Activated naive CD4-positive, alpha-beta T cell treated with anti-CD3 and anti-CD28 coated beads for 36 hours (primary cell): ENCODE measurements around the gene SCGN. TPM values are rescaled to one million over a fixed set of nuclear protein-coding genes. Genes with fewer than 3 reads are reported as not detected.

ENCODE experiments used
- CTCF ChIA-PET: fragments of 350-600 bp; sonication (Branson Sonifier 250); formaldehyde crosslinking; loops from one replicate; lab custom pipeline; 2021; ENCODE audit warnings: antibody characterized with exemption; lab: Charles Lee
- DNase-seq: peaks from one replicate; pipeline ENCODE4 v3.0.0-alpha.2; 2020
- H3K27ac Mint-ChIP-seq: one replicate; pipeline ENCODE4 v1.8.0; 2021; ENCODE audit warnings: mild to moderate bottlenecking, mixed read lengths
- H3K27me3 Mint-ChIP-seq: one replicate; pipeline ENCODE4 v1.8.0; 2021; ENCODE audit warnings: low read depth, mixed read lengths
- H3K36me3 Mint-ChIP-seq: one replicate; pipeline ENCODE4 v1.8.0; 2021; ENCODE audit warnings: low read depth, mixed read lengths
- H3K4me1 Mint-ChIP-seq: one replicate; pipeline ENCODE4 v1.8.0; 2021; ENCODE audit warnings: low read depth, mixed read lengths
- H3K4me3 Mint-ChIP-seq: one replicate; pipeline ENCODE4 v1.8.0; 2021; ENCODE audit warnings: mild to moderate bottlenecking, moderate library complexity, mixed read lengths
- H3K9me3 Mint-ChIP-seq: one replicate; pipeline ENCODE4 v1.8.0; 2021; ENCODE audit warnings: mixed read lengths
- intact Hi-C: fragments of 100-400 bp; cut with micrococcal nuclease; formaldehyde crosslinking; loops from one replicate; pipeline ENCODE4 v1.15.1; 2023
- total RNA-seq, 2 experiments: library from RNA; stranded (reverse); gene quantifications; one replicate each; pipeline ENCODE4 v1.2.3, GENCODE V29; 2021

The SCGN gene
- total RNA-seq, 2 experiments from 2014 or later = not detected

- Mint-ChIP-seq H3K4me1 (no peaks in the 10 kb centered on the region), H3K9me3 (no peaks in the 10 kb centered on the region), H3K27ac (no peak overlapping the region), H3K4me3 (no peak overlapping the region), H3K36me3 (no peaks in the 10 kb centered on the region), H3K27me3 (peaks cover 2% of the 10 kb centered on the region)
- DNase-seq = no peak
- intact Hi-C loops = no loop called here
- CTCF ChIA-PET = no interaction called here
Measured at GRCh38 chr6:25713824-25714223, 61.8 kb downstream of the SCGN start.

- Mint-ChIP-seq H3K36me3 (no peaks in the 10 kb centered on the region), H3K27ac (no peak overlapping the region), H3K4me3 (no peak overlapping the region), H3K9me3 (no peaks in the 10 kb centered on the region), H3K27me3 (peaks cover 2% of the 10 kb centered on the region), H3K4me1 (no peaks in the 10 kb centered on the region)
- DNase-seq = no peak
- CTCF ChIA-PET = interaction anchor here (1.4 kb wide), 1 partner anchor 12 kb away, joined by 3 read pairs; no protein-coding TSS in a partner anchor
- intact Hi-C loops = no loop called here
Measured at GRCh38 chr6:25714765-25715164, 62.8 kb downstream of the SCGN start.

GRCh38 chr6:25715794-25716193 lies 63.8 kb downstream of the SCGN start:
- intact Hi-C loops = no loop called here
- H3K4me3 Mint-ChIP-seq = no peak overlapping the region
- no peaks in the 10 kb centered on the region for H3K4me1 Mint-ChIP-seq
- peaks cover 2% of the 10 kb centered on the region for H3K27me3 Mint-ChIP-seq
- no peak overlapping the region for H3K27ac Mint-ChIP-seq
- CTCF ChIA-PET = interaction anchor here (0.6 to 1.4 kb wide), 3 partner anchors 11 to 461 kb away, joined by 3 read pairs; no protein-coding TSS in a partner anchor
- no peak for DNase-seq
- no peaks in the 10 kb centered on the region for H3K36me3 Mint-ChIP-seq
- no peaks in the 10 kb centered on the region for H3K9me3 Mint-ChIP-seq

GRCh38 chr6:25717866-25718740 lies 66.1 kb downstream of the SCGN start:
- H3K4me1 Mint-ChIP-seq = no peaks in the 10 kb centered on the region
- peaks cover 9% of the 10 kb centered on the region for H3K27me3 Mint-ChIP-seq
- CTCF ChIA-PET = interaction anchor here (0.6 to 2.9 kb wide), 15 partner anchors 13 to 495 kb away, joined by 3 to 10 read pairs (median 3); no protein-coding TSS in a partner anchor
- no peak overlapping the region for H3K27ac Mint-ChIP-seq
- H3K36me3 Mint-ChIP-seq = no peaks in the 10 kb centered on the region
- H3K9me3 Mint-ChIP-seq = no peaks in the 10 kb centered on the region
- intact Hi-C loops = loop anchor here (2.0 kb wide), 1 partner anchor 495 kb away; no protein-coding TSS in a partner anchor
- H3K4me3 Mint-ChIP-seq = no peak overlapping the region
- DNase-seq = no peak

- no peaks in the 10 kb centered on the region for H3K4me1 Mint-ChIP-seq
- H3K9me3 Mint-ChIP-seq = no peaks in the 10 kb centered on the region
- no peak for DNase-seq
- CTCF ChIA-PET = interaction anchor here (0.6 kb wide), 1 partner anchor 11 kb away, joined by 3 read pairs; no protein-coding TSS in a partner anchor
- intact Hi-C loops = no loop called here
- no peak overlapping the region for H3K27ac Mint-ChIP-seq
- H3K27me3 Mint-ChIP-seq = peaks cover 25% of the 10 kb centered on the region
- no peak overlapping the region for H3K4me3 Mint-ChIP-seq
- H3K36me3 Mint-ChIP-seq = no peaks in the 10 kb centered on the region
Measured at GRCh38 chr6:25726122-25726911, 74.3 kb downstream of the SCGN start.

- Mint-ChIP-seq H3K9me3 (no peaks in the 10 kb centered on the region), H3K36me3 (no peaks in the 10 kb centered on the region), H3K27ac (no peak overlapping the region), H3K27me3 (peaks cover 30% of the 10 kb centered on the region), H3K4me3 (no peak overlapping the region), H3K4me1 (no peaks in the 10 kb centered on the region)
- intact Hi-C loops = no loop called here
- CTCF ChIA-PET = interaction anchor here (0.6 kb wide), 1 partner anchor 11 kb away, joined by 3 read pairs; no protein-coding TSS in a partner anchor
- no peak for DNase-seq
Measured at GRCh38 chr6:25727028-25727427, 75.0 kb downstream of the SCGN start.

GRCh38 chr6:25730907-25731306 lies 78.9 kb downstream of the SCGN start:
- DNase-seq = no peak
- CTCF ChIA-PET = interaction anchor here (0.6 to 1.7 kb wide), 3 partner anchors 11 to 222 kb away, joined by 3 to 8 read pairs (median 4); no protein-coding TSS in a partner anchor
- Mint-ChIP-seq H3K4me1 (no peaks in the 10 kb centered on the region), H3K9me3 (no peaks in the 10 kb centered on the region), H3K4me3 (no peak overlapping the region), H3K27ac (no peak overlapping the region), H3K36me3 (peaks cover 2% of the 10 kb centered on the region), H3K27me3 (peaks cover 44% of the 10 kb centered on the region)
- intact Hi-C loops = no loop called here

- no peaks in the 10 kb centered on the region for H3K4me1 Mint-ChIP-seq
- CTCF ChIA-PET = interaction anchor here (1.2 to 1.7 kb wide), 2 partner anchors 11 to 14 kb away, joined by 4 to 8 read pairs; no protein-coding TSS in a partner anchor
- H3K4me3 Mint-ChIP-seq = no peak overlapping the region
- H3K36me3 Mint-ChIP-seq = peaks cover 4% of the 10 kb centered on the region
- H3K27me3 Mint-ChIP-seq = peaks cover 49% of the 10 kb centered on the region
- no peaks in the 10 kb centered on the region for H3K9me3 Mint-ChIP-seq
- intact Hi-C loops = no loop called here
- DNase-seq = no peak
- no peak overlapping the region for H3K27ac Mint-ChIP-seq
Measured at GRCh38 chr6:25731721-25732120, 79.7 kb downstream of the SCGN start.

GRCh38 chr6:25732468-25733198 lies 80.6 kb downstream of the SCGN start:
- H3K4me3 Mint-ChIP-seq = no peak overlapping the region
- no peaks in the 10 kb centered on the region for H3K4me1 Mint-ChIP-seq
- H3K36me3 Mint-ChIP-seq = peaks cover 4% of the 10 kb centered on the region
- peaks cover 48% of the 10 kb centered on the region for H3K27me3 Mint-ChIP-seq
- no peak overlapping the region for H3K27ac Mint-ChIP-seq
- CTCF ChIA-PET = interaction anchor here (0.7 to 1.7 kb wide), 2 partner anchors 12 to 247 kb away, joined by 3 to 8 read pairs; no protein-coding TSS in a partner anchor
- no peaks in the 10 kb centered on the region for H3K9me3 Mint-ChIP-seq
- DNase-seq = no peak
- intact Hi-C loops = no loop called here

GRCh38 chr6:25735261-25735660 lies 83.2 kb downstream of the SCGN start:
- CTCF ChIA-PET = interaction anchor here (0.6 kb wide), 1 partner anchor 231 kb away, joined by 4 read pairs; no protein-coding TSS in a partner anchor
- Mint-ChIP-seq H3K36me3 (peaks cover 4% of the 10 kb centered on the region), H3K9me3 (no peaks in the 10 kb centered on the region), H3K27ac (no peak overlapping the region), H3K27me3 (peaks cover 41% of the 10 kb centered on the region), H3K4me3 (no peak overlapping the region), H3K4me1 (no peaks in the 10 kb centered on the region)
- intact Hi-C loops = no loop called here
- no peak for DNase-seq

GRCh38 chr6:25743868-25744267 lies 91.9 kb downstream of the SCGN start:
- H3K4me1 Mint-ChIP-seq = no peaks in the 10 kb centered on the region
- no peaks in the 10 kb centered on the region for H3K27me3 Mint-ChIP-seq
- no peak overlapping the region for H3K27ac Mint-ChIP-seq
- H3K36me3 Mint-ChIP-seq = no peaks in the 10 kb centered on the region
- no peaks in the 10 kb centered on the region for H3K9me3 Mint-ChIP-seq
- CTCF ChIA-PET = no interaction called here
- no peak for DNase-seq
- intact Hi-C loops = no loop called here
- H3K4me3 Mint-ChIP-seq = no peak overlapping the region
